ENCODE data around the gene SHOC2. TPM values are rescaled to one million over a fixed set of nuclear protein-coding genes. Genes with fewer than 3 reads are reported as not detected.
A peak's percentile ranks its signal among the peaks of the same experiment; 100 is the strongest.

SHOC2 gene
- total RNA-seq (2014; rRNA removed) (11.4 and 14.3 TPM in 2 replicates), Bru-seq, nascent RNA (percentile 83 among the genes with signal in this experiment), BruChase-seq, experiment 1, labeled RNA remaining after a 6-hour chase (percentile 79 among the genes with signal in this experiment), BruChase-seq, experiment 2, labeled RNA remaining after a 2-hour chase (percentile 82 among the genes with signal in this experiment)
- long read RNA-seq, transcript SHOC2-202 (9 exons, 3,943 nt), result major isoform, 50 of 80 reads
- long read RNA-seq, partial matches to known transcripts, result 14 of 80 reads
- long read RNA-seq, other reads (novel, unspliced or antisense), result 16 of 80 reads

- no peaks in the 10 kb centered on the region for H3K9me3 ChIP-seq (ENCODE audit: low read length)
- peak within 1 kb of the TSS; percentile 86 for H3K9ac ChIP-seq (ENCODE audit: low read length)
- peak within 1 kb of the TSS; percentile 92 for H3K4me2 ChIP-seq (ENCODE audit: low read length)
- POLR2A ChIA-PET (ENCODE audit: unreplicated experiment), result interaction anchor here (0.6 to 1.0 kb wide), 7 partner anchors 9 to 699 kb away, joined by 3 to 17 read pairs (median 6); no protein-coding TSS in a partner anchor
- peaks cover 8% of the 10 kb centered on the region; the same call in 1 of the 2 replicates for H4K20me1 ChIP-seq (ENCODE audit: low read length)
- intact Hi-C loops (cut with micrococcal nuclease), result loop anchor here (2.0 to 5.0 kb wide), 5 partner anchors 37 to 612 kb away; no protein-coding TSS in a partner anchor
- peak within 1 kb of the TSS; percentile 83 for H3K4me3 ChIP-seq (ENCODE audit: low read length)
- H3K79me2 ChIP-seq (ENCODE audit: low read length), result peaks cover 54% of the 10 kb centered on the region
- TF ChIP-seq EZH2phosphoT487 (IDR thresholded peaks at IDR 0.05; ENCODE audit: borderline replicate concordance, low read length) (no peak), CTCF (conservative IDR thresholded peaks at IDR 0.05; ENCODE audit: low read depth, low read length) (no peak), EZH2 (IDR thresholded peaks at IDR 0.05; ENCODE audit: low read length, unreplicated experiment) (no peak)
- peaks cover 40% of the 10 kb centered on the region for H3K4me1 ChIP-seq (ENCODE audit: insufficient read depth, low read length)
- H3F3A ChIP-seq (ENCODE audit: low read length, unreplicated experiment), result no peaks in the 10 kb centered on the region
- H3K27me3 ChIP-seq (ENCODE audit: low read length), result no peaks in the 10 kb centered on the region
- peak within 1 kb of the TSS; percentile 89 for H2AFZ ChIP-seq (ENCODE audit: low read length)
- peak; percentile 51 for DNase-seq
- CTCF ChIA-PET, result interaction anchor here (0.6 to 1.1 kb wide), 5 partner anchors 28 to 583 kb away, joined by 3 to 6 read pairs (median 3); no protein-coding TSS in a partner anchor
- ATAC-seq, result peak; percentile 25
- H3K27ac ChIP-seq (ENCODE audit: low read length), result peak within 1 kb of the TSS; percentile 85
- H3K36me3 ChIP-seq (ENCODE audit: low read depth, low read length), result no peaks in the 10 kb centered on the region
- H3K9me2 ChIP-seq (replicated peaks; ENCODE audit: low read length), result no peaks in the 10 kb centered on the region
- no TSS peak for BruUV-seq (replicated peaks)
These were observed at the start of gene SHOC2 for GRCh38 chr10:110919349-110919931. Gene SHOC2 (plus strand): TSS chr10:110919604. CDS start chr10:110964359, 44,755 bp downstream.

- H3F3A ChIP-seq (ENCODE audit: low read length, unreplicated experiment), result no peaks in the 10 kb centered on the region
- peaks cover 23% of the 10 kb centered on the region for H3K4me1 ChIP-seq (ENCODE audit: insufficient read depth, low read length)
- TF ChIP-seq EZH2phosphoT487 (IDR thresholded peaks at IDR 0.05; ENCODE audit: borderline replicate concordance, low read length) (no peak), CTCF (conservative IDR thresholded peaks at IDR 0.05; ENCODE audit: low read depth, low read length) (no peak), EZH2 (IDR thresholded peaks at IDR 0.05; ENCODE audit: low read length, unreplicated experiment) (no peak)
- no peaks in the 10 kb centered on the region for H3K9me2 ChIP-seq (replicated peaks; ENCODE audit: low read length)
- peak overlapping the region; percentile 27 for H3K27ac ChIP-seq (ENCODE audit: low read length)
- H4K20me1 ChIP-seq (ENCODE audit: low read length), result no peaks in the 10 kb centered on the region
- peak overlapping the region; percentile 99 for H3K4me2 ChIP-seq (ENCODE audit: low read length)
- H3K36me3 ChIP-seq (ENCODE audit: low read depth, low read length), result no peaks in the 10 kb centered on the region
- H3K9me3 ChIP-seq (ENCODE audit: low read length), result no peaks in the 10 kb centered on the region
- ATAC-seq (no peak), DNase-seq (no peak)
- POLR2A ChIA-PET (ENCODE audit: unreplicated experiment), result interaction anchor here (0.9 kb wide), 1 partner anchor 47 kb away, joined by 3 read pairs; no protein-coding TSS in a partner anchor
- H2AFZ ChIP-seq (ENCODE audit: low read length), result peak overlapping the region; percentile 82
- intact Hi-C loops (cut with micrococcal nuclease), result loop anchor here (5.0 kb wide), 1 partner anchor 124 kb away; no protein-coding TSS in a partner anchor
- peaks cover 24% of the 10 kb centered on the region for H3K79me2 ChIP-seq (ENCODE audit: low read length)
- peak overlapping the region; percentile 86; the same call in 1 of the 2 replicates for H3K4me3 ChIP-seq (ENCODE audit: low read length)
- peak overlapping the region; percentile 80 for H3K9ac ChIP-seq (ENCODE audit: low read length)
- BruUV-seq (replicated peaks), result no TSS peak
- CTCF ChIA-PET, result no interaction called here
- H3K27me3 ChIP-seq (ENCODE audit: low read length), result no peaks in the 10 kb centered on the region
These were observed 48.5 kb upstream of the SHOC2 start for GRCh38 chr10:110870823-110871297.

Measured in PC-3 (cell line).